Fibroblast of skin of left biceps (primary cell): ENCODE data around the gene SLC25A18.

ENCODE experiments used
- DNase-seq, 2 experiments: peaks; one replicate each; pipeline ENCODE4 v3.0.0-alpha.2; 2013; ENCODE audit warnings: low read depth in 2 of 2

SLC25A18 gene

DNA sequence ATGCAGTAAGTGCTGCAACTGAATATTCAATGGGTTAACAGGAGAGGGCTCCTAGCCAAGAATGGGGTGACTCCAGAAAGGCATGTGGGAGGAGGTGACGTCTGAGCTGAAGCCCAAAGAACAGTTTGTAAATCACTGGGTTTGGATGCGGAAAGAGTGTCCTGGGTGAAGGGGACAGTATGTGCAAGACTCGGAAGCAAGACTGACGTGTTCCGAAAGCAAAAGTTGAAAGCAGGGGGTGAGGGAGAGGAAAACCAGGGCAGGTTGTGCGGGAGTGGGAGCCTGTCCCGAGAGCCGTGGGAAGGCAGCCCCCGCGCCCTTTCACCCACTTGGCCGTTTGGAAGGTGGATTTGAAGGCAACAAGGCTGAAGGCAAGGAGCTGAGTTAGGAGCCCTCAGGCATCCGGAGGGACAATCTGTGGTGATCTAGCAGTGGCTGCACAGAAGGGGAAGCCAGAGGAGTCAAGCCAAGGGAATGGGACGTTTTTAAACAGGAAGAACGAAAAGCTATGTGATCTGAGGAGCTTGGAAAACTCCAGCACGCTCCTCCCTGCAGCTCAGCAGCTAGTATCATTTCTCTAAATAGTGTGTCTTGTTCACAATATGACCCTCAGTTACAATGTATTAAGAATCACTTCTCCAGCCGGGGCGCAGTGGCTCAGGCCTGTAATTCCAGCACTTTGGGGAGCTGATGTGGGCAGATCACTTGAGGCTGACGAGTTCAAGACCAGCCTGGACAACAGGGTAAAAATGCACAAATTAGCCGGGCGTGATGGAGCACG lies 7.7 kb downstream of the SLC25A18 start:
- DNase-seq = peak in 1 of 2 experiments; percentile 11

DNA sequence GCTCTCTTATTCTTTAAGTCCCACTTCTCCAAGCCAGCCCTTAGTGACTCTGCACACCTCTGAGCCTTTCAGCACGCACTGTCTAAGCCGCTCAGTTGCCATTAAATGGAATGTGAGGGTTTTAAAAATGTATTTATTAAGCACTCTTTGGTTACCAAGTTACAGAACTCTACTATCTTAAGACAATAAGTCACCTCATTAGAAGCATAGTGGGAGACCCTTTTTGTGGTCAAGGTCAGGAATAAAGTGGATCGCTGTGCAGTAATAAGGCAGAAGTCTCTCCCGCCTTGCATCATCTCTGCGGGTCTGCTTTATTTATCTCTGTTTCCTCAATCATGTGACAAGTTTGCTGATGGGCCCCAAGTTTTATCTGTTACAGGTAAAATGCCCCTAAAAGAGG lies 11.9 kb downstream of the SLC25A18 start:
- no peak for DNase-seq

DNA sequence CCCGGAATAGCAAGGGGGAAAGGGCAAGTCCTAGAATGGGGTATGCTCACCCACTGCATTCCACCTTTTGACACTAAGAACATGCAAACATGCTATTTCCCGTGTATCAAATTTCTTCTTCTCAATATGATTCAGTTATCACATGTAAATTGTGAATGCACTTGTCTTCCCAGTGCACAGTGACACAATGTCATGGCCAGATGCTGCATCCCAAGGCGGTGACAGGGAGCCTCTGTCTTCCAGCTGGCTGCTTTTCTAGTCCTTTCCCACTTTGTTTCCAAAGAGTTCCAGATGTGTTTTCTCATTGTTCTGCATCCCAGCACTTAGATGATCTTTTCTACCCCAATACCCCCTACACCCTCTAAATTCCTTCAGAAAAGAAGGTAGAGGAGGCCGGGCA lies 12.4 kb downstream of the SLC25A18 start:
- no peak for DNase-seq

DNA sequence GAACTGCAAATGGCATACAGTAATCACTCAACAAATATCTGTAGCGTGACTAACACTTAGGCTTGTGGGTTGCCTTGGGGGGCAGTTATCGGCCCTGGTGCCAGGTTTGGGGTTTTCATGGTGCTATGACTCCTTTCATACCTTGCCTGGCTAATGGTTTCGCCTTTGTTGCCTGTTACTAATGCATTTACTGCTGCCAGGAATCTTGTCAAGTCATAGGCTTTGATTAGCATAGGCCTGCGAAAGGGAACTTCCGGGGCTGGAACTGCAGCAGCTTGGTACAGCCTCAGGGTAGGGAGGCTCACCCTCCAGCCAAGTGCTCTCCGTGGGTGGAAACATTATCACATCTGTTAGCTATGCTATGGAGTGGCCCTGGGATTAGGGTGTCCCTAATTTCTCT lies 13.2 kb downstream of the SLC25A18 start:
- DNase-seq = peak; percentile 50 to 52

DNA sequence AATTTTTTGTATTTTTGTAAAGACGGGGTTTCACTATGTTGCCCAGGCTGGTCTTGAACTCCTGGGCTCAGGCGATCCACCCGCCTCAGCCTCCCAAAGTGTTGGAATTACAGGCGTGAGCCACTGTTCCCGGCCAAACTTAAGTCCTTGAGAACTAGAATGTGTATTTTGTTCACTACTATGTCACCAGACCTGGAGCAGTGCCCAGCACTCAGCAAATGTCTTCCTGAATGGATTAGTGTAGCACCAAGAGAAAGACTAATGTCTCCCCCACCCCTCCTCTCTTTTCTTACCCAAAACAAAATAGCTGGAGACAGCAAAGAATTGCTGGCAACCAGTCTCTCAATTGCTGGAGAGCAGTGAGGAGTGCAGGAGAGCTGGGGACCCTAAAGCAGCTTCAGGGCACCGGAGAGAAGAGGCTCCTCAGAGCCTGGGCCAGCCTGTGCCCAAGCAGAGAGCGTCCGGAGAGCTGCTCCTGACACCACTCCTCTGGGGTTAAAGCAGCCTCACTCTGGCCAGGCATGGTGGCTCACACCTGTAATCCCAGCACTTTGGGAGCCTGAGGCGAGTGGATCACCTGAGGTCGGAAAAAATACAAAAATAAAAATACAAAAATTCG lies 14.9 kb downstream of the SLC25A18 start:
- DNase-seq = no peak

DNA sequence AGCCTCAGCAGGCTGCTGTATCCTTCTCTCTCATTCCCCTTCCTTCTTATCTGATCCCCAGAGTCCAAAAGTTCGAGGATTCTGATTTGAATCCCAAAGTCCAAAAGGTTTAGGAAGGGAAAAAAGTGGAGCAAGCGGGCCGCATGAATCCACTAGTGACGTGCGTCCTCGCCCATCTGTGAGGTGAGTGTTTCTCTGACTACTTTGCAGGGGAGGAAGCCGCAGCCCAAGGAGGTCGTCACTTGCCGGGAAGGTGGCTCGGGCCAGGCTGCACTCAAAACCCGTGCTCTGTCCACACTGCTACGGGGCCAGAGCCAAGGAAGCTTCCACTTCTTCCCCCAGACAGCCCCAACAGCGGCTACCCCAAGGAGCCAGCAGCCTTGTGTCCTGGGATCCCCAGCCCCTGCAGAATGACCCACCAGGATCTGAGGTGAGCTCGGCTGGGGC lies 16.3 kb downstream of the SLC25A18 start:
- no peak for DNase-seq

DNA sequence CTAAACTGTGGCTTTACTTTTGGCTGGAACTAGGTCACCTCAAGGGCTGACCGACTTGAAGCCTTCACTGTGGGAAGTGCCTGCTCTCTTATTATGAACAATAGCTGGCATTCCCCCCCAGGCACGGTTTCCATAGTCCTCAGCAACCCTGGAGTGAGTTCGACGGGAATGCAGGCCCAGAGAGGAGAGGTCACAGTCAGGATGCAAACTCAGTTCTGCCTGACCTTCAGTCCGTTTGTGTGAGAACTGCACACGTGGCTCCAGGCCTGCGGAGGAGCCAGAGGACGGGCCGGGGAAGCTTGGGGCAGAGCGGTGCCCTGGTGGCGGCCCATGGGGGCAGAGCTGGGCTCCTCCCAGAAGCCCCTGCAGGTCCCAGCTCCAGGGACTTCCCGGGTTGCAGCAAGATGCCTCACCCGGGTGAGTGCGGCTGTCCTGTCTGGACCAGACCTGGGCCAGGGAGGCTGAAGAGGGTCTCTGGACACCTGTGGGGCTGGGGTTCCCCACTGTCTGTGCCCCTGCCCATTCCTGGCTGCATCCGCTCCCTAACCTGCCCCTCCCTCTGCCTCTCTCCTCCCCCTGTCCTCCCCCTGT lies 17.2 kb downstream of the SLC25A18 start:
- no peak for DNase-seq

DNA sequence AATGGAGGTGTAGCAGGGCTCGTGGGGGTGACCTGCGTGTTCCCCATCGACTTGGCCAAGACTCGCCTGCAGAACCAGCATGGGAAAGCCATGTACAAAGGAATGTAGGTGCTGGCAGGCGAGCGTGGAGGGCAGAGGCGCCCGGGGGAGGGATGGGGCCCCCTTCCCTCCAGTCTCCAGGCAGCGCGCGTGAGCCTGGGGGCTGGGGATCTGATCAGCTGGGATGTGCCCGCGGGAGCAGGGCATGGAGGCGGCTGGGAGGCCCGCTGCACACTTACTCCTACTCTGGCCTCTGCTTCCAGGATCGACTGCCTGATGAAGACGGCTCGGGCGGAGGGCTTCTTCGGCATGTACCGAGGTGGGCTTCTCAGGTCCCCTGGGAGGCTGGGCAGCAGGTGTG lies 17.8 kb downstream of the SLC25A18 start:
- no peak for DNase-seq

DNA sequence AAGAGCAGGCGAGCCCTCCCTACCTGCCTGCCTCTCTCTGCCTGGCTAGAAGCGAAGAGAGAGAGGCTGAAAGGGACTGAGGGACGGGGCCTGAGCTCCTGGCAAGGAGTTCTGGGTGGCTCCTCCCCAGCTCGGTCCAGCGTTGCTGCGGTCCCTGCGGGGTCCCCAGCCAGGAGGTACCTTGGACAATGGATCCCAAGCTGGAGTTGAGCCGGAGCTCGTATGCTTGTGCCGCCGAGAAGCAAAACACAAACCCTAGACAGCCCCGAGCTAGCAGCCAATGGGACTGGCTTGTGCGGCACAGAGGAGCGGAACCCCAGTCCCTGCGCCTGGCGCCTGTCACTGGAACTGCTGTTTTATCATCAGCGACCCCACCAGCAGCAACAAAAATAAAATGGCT lies 18.3 kb downstream of the SLC25A18 start:
- DNase-seq = no peak

DNA sequence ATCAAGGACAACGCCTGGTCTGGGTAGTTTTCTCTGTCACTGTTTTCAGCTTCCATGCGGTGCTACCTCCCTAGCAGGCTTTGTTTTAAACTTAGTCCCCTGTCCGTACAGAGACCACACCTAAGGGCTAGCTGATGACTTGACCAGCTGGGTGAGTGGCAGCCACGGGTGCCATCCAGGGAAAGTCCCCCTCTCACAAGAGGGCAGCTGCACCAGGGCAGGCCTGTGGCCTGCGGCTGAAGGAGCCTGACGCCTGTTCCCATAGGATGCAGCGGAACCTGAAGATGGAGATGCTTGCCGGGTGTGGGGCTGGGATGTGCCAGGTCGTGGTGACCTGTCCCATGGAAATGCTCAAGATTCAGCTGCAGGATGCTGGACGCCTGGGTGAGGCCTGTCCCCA lies 19.9 kb downstream of the SLC25A18 start:
- DNase-seq = no peak

DNA sequence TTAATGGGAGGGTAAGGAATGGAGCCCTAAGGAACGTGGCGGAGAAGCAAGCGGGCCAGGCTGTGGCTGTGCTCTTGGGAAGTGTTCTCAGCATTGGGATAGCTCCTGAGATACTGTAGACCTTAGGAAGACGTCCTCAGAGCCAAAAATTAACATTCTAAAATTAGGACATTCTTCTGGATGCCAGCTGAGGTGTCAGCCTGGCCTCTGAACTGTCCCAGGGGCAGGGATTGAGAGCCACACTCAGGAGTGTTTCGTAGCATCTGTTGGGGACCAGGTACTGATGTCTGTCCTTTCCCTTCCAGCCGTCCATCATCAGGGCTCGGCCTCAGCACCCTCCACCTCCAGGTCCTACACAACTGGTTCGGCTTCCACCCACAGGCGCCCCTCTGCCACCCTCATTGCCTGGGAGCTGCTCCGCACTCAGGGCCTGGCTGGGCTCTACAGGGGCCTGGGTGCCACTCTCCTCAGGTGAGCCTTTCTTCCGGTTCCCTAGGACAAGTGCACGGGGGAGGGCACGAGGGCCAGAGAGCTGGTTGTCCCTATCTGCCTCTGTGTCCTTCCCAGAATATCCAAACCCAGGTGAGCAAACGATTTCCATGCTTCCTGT lies 23.6 kb downstream of the SLC25A18 start:
- no peak for DNase-seq

DNA sequence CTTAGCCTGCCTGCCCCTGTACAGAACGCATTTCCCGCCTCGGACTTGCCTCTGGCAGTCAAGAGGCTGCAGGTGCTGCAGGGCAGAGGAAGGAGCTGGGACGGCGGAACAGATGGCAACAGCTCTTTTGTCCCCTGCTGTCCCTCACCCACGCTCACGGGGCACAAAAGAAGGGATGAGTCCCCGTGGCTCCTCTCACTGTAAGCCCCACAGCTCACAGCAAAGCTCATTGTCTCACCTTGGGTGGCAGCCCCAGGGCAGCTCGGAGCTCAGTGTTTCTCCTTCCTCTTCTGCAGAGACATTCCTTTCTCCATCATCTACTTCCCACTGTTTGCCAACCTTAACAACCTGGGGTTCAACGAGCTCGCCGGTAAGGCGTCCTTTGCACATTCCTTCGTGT lies 24.3 kb downstream of the SLC25A18 start:
- no peak for DNase-seq

DNA sequence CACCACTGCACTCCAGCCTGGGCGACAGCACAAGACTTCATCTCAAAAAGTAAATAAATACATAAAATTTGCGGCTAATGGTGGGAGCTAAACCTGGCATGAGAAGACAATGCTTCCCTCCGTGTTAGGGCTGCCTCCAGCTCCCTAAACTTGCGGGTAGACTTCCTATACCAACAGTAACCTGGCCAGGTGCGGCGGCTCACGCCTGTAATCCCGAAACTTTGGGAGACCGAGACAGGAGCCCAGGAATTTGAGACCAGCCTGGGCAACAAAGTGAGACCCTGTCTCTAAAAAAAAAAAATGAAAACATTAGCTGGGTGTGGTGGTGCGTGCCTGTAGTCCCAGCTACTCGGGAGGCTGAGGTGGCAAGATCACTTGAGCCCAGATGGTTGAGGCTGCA lies 25.3 kb downstream of the SLC25A18 start:
- no peak for DNase-seq

DNA sequence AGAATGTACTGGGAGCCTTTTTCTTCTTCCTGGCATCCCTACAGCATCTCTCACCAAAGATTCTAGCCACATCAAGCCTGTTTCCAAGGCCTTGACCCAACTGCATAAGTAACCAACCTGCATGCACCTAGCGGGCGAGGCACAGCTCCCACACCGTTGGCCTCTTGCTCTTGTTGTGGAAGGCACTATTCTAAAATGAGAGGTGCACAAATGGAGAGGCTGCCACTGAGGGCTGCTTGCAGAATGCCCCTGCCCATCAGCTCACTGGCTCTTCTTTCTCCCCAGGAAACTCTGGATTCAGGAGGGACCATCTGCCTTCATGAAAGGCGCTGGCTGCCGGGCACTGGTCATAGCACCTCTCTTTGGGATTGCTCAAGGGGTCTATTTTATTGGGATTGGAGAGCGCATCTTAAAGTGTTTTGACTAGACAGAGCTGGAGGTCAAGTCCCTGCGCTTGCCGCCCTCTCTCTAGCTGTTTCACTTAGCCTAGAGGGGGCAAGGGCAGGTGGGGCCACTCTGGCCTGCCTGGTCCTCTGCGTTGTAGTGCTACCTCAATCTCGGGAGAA lies 26.6 kb downstream of the SLC25A18 start:
- DNase-seq = no peak

DNA sequence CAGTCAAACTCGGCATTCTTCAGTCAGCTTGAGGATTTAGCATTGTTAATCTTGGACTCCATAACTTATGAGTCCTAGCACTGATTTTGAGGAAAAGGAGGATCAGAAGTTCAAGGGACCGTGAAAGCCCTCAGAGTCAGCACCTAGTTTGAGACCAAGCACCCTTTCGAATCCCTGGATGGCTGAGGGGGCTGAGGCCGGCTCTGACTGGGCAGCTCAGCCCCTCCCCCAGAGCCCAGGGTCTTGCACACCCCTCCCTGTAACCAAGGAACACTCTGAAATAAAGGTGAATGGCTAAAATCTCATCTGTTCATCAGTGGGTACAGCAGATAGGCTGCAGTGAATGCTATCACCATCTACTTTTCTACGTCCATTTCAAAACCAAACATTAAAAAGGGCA lies 27.3 kb downstream of the SLC25A18 start:
- DNase-seq = no peak

DNA sequence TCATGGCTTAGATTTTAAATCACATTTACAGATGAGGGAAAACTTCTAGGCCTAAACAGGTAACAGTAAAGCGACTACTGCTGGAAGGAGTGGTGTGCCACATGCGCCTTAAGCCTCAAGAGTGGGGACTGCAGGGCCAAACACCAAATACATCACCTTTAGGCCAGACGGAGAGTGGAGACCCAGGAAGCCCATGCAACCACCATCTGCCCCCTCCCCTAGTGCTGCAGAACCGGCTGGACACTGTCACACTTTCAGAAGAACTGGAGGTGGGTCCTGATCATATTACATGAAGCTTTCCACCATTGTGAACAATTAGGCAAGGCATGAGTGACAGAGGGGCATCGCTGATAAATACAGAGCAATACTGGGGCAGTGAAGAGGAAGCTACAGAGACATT lies 28.9 kb downstream of the SLC25A18 start:
- no peak for DNase-seq

DNA sequence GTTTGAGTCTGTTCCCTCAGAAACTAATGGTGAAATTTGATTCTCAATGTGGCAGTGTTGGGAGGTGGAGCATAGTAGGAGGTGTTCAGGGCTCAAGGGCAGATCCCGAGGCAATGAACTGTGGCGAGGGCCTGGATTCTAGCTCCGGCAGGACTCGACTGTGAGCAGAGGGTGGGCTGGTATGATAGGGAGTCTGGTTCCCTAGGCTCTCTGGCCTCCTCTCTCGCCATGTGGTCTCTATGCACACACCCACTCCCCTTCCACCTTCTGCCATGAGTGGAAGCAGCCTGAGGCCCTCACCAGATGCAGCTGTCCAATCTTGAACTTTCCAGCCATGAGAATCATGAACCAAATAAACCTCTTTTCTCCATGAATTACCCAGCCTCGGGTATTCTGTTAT lies 32.9 kb downstream of the SLC25A18 start:
- no peak for DNase-seq

DNA sequence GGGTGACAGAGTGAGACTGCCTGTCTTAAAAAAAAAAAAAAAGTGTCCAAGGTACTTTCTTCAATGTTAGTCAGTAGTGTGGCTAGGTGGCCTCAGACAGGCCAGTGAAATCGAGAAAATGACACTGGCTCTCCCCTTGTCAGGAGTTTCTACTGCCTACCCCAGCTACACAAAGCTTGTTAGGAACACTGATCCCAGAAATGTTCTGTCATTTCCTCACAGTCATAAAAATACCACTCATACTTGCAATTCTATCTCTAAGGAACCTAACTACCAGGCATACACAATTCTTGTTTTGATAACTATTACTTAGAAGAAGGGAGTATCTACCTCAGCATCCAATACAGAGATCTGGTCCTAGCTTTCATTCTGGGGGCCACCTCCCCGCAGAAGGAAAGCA lies 33.9 kb downstream of the SLC25A18 start:
- DNase-seq = no peak

DNA sequence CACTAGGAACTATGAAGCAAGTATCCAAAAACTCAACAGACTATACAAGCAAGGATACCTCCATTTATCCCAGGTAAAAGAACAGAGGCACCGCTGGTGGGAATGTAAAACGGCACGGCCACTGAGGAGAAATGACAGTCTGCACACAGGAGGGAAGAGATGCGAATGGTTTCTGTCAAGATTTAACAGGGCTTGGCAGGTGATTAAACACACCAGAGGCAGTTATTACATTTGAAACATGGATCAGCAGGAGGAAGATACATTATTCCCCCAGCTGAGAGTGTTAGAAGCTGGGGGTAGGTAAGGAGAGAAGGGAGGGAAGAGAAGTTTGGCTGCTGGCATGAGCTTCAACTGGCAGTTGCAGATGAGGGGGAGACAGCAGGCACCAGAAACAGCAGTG lies 35.0 kb downstream of the SLC25A18 start:
- no peak for DNase-seq

DNA sequence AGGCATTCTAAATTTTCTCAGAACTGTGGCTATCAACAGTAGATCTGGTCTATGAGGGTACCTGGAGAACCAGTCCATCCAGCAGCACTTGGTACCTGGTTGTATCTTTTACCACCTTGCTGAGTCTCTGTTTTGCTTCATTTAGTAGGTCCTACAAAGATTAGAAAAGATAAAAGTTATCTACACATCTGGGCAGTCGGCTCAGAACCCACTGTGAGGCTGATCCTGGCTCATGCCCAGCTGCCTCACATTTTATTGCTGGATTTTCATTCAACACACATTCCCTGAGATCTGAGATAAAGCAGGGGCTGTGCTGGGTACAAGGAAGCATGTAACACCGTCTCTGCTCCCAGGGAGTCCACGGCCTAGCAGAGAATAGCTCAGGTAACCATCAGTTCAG lies 37.7 kb downstream of the SLC25A18 start:
- no peak for DNase-seq

DNA sequence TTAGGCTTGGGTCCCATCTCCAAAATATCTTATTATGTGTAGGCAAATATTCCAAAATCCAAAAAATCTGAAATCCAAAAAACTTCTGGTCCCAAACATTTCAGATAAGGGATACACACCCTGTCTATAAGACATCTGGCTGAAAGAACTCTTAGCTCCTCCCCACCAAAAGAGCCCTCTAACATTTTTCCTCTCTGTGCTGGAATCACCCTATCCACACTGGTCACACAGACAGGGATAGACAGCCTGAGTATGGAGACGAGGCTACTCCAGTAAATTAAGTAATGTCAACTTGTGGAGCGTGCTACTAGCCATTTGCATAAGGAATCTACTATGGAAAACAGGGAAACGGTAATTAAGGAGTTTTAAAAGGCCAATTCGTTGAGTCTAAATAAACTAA lies 40.4 kb downstream of the SLC25A18 start:
- DNase-seq = no peak

DNA sequence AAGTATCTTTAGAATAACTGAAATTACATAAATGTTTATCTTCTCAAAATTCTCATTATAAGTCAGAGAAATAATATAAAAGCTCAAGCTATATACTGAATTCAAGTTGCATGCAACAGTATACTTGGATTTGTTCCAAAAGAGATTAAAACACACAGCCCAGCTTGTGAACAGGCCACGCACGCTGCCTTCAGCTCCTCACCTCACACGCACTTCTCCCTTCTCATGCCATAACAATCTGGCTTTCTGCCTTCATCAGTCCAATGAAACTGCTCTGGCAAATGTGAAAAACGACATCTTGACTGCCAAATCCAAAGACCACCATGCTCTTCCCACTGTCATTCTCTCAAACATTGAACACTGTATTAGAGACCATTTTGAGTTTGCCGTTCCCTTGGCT lies 43.2 kb downstream of the SLC25A18 start:
- peak in 1 of 2 experiments; percentile 27 for DNase-seq
